ENCODE data around the gene RND3. TPM values are rescaled to one million over a fixed set of nuclear protein-coding genes. Genes with fewer than 3 reads are reported as not detected.
A peak's percentile ranks its signal among the peaks of the same experiment; 100 is the strongest.

RND3 gene
- total RNA-seq, 1 donor from 2014 or later = 62.3 TPM

DNA sequence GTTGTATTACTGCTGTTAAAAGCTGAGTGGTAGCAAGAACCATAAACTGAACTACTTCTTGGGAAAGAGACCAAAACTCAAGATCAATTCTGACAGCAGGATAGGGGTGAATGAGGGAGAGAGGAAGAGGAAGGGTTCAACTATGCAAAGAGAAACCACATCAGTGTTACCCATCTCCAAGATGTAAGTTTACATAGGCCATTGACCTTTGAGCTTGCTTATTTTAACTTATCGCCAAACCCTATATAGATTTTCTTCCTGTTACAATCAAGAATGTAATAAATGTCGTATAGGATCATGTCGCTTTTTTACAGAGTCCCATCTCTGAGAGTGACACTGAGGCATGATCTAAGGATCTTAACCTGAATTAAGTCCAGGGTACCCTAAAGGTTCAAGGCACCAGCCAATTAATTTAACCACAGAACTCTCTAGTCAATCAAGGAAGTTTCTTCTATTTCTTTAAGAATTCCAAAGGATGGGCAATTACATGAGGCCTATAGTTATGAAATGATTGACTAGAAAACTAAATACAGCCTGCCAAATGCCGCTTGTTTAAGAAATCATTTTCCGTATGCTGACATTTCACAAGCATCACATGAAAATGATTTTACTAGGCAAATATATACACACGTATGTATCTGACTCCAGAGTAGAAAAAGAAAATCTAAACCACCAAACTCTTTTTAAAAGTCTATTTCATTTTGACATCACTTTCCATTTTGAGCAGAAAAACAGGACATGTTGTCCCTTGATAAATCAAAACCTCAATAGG lies 11.8 kb downstream of the RND3 start:
- no peak for ATAC-seq

- ATAC-seq = no peak
Observed at GRCh38 chr2:150474326-150475074, 13.0 kb downstream of the RND3 start.

- ATAC-seq = no peak
Observed at GRCh38 chr2:150473767-150474166, 13.7 kb downstream of the RND3 start.

GRCh38 chr2:150472511-150472899 lies 15.0 kb downstream of the RND3 start:
- peak; percentile 68 for ATAC-seq

- no peak for ATAC-seq
Observed at GRCh38 chr2:150471813-150472510, 15.5 kb downstream of the RND3 start.

- peak; percentile 57 for ATAC-seq
Observed at GRCh38 chr2:150470435-150470834, 17.0 kb downstream of the RND3 start.

DNA sequence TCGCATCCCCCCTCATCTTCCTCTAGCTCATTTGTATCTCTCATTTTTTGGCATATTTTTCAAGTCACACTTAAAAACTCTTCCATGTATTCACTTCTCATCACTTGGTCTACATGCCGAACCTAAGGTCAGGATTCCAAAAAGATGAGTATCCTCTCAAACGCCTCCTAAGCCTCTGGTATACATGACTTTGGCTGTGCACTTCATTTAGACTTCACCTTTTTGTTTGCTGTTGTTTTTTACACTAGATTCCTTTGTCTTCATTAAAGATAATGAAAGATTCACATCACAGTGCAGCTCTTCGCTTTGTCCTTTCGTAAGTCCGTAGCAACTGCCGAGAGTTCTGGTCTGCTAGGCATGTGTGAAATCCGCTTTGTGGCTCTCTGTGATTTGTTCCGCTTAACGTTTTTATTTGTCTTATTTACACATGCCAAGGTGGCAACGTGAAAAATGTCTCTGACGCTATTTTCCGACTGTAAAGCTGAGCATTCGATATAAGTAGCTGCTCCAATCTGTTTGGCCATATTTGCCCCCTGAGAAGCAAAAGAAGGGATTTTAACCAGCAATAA lies 17.7 kb downstream of the RND3 start:
- ATAC-seq = no peak

DNA sequence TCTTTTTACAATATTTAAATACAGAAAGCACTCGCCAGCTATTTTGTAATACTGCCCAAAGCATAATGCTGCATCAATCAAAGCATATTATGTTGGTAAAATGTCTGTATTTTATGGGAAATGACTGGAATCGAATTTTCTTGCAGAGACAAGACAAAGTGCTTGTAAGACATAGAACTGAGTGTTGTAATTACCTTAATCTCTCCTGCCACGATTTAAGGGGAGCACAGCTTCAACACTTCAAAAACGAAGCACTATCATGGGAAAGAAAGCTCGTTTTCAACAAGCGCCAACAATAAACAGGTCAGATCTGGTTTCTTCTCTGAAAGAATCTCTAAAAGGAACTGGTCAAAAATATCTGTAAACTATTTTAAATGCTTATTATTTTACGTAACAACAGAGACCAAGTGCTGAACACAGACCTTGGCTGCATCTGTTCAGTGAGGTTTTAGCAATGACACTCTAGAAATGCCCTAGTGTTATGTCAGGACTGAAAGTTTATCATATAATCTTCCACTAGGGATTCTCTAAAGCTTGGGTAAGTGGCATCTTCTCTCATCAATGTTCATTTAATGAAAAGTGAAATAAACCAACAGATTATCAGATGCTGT lies 19.0 kb downstream of the RND3 start:
- no peak for ATAC-seq

- no peak for ATAC-seq
Observed at GRCh38 chr2:150467621-150467963, 19.9 kb downstream of the RND3 start.

DNA sequence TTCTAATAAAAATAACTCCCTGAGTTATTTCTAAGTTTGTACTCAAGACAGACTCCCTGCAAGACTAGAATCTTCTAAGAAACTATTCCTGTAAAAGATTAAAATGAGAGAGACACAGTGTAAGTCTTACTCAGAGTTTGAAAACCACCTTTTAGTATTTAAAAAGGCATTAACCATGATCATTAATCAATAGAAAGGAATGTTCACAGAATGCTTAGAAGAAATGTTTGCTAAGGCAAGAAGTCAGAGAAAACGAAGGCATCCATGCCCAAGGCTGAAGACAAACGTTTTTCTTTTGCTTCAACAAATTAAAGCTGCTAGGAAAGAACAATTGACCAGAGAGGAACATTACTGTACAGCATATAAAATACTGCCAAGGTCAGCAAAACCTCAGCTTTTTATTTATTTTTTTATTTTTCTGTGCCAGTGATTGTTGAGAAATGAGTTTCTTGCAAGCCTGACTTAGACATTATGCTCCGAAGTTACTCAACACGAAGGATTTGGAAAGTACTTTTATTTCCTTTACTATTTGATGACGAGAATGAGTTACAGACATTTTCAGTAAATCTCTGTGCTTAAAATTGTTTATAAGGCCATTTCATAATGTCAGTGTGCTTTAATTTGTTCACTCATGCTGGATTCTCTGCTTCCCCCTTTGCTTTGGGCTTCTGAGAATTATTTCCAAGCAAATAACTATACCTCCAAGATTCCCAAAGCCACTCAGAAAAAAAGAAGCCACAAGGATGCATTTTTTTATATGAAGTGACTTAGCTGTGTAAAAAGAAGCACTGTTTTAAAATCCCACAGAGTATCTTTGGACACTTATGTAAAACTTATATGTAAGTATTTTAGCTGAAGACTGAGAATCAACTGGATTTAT lies 20.5 kb downstream of the RND3 start:
- peak; percentile 26 for ATAC-seq

DNA sequence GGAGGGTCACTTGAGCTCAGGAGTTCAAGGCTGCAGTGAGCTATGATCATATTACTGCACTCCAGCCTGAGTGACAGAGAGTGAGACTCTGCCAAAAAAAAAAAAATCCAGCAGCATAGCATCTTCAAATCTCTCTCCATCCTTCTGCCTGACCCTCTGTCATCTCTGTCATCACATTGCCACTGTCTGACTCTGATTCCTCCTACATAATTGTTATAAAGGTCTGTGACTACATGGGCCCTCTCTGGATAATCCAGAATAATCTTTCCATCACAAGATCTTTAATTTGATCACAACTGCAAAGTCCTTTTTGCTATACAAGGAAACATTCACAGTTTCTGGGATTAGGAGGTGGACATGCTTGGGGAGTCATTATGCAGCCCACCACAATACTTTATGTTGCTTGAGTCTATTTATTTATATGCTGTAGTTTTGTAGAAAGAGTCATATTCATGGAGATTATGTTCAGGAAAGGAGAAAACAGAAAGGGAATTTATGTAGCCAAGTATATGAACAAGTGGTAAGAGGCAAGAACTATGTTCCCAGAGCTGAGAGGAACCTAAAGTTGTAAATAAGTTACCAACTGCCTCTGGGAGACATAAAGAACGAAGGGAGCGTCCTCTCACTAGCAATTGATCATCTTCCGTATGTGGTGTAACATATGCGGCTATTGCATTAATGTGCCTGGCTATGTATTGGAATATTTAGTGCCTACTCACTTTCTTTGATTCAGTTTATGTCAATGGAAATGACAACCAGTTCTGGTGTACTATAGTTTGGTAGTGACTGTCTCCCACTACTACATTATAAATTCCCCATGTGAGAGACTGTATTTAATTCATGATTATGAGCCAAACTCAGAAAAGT lies 21.5 kb downstream of the RND3 start:
- ATAC-seq = peak; percentile 31

DNA sequence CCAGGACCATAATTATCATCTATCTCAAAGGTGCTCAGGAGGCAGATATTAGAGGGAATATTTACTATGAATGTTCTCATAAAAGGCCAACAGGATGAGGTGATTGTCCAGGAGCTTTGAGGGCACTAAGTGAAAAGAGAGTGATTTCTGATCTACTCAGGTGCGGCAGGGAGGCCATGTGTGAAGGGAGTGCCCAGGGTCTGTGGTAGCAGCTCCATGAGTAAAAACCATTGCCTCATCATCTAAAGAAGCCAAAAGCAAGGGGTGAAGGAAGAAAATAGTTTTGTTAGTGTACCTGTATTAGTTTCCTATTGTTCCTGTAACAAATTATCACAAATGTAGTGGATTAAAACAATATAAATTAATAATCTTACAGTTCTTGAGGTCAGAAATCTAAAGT lies 22.5 kb downstream of the RND3 start:
- ATAC-seq = no peak

GRCh38 chr2:150464270-150464669 lies 23.2 kb downstream of the RND3 start:
- ATAC-seq = no peak

DNA sequence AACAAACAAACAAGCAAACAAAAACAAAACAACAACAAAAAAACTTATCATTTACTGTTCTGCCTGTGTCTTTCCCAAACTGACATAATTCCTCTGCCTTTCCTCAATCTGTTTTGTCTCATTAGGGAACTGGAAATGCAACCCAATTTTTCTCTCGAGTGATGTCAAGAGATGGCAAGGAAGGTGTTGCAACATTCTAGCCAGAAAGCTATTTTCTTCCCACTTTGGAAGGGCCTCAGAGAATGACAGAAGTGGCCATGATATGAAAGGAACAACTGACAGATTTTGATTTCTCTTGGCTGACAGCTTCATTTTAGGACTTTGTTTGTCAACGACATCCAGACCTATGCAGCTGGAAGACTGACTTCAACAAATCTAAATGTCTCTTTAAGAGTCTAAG lies 24.7 kb downstream of the RND3 start:
- no peak for ATAC-seq

GRCh38 chr2:150459281-150459680 lies 28.2 kb downstream of the RND3 start:
- no peak for ATAC-seq

GRCh38 chr2:150450765-150451164 lies 36.7 kb downstream of the RND3 start:
- no peak for ATAC-seq

DNA sequence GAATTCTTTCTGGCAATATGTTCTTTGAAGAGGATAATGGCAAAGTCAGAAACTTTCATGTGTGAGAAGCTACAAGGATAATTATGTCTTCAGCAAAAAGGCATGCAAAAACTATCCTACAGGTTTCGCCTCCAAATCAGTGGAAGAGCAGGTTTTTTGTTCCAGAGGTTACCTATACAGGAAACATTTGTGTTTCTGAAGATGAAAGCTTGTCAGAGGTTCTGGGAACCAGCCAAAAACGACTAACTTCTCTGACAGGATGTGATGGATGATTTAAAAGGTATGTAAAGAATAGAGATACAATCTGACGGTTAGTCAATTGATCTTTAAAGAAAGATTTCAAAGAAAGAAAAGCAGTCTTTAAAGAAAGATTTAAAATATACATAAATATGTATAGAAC lies 37.6 kb downstream of the RND3 start:
- ATAC-seq = peak; percentile 73

DNA sequence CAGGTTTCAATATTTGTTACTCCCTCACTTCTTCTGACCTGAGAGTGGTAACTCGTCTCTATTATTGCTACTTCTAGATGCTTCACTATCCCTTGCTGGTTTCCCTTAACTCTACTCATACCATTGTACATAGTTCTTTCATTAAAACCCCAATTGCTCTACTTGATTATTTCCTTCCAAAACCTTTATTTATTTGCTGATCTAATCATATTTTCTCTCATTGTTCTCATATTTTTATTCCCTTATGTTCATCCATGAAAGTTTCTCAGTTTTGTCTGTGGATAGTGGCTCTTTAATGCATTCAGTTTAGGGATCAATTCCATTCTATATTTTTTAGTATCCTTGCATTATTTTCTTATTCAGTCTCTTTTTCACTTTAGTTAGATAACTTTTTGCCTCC lies 42.1 kb downstream of the RND3 start:
- no peak for ATAC-seq

GRCh38 chr2:150442484-150442883 lies 45.0 kb downstream of the RND3 start:
- no peak for ATAC-seq

- ATAC-seq = no peak
Observed at GRCh38 chr2:150441784-150442183, 45.7 kb downstream of the RND3 start.

DNA sequence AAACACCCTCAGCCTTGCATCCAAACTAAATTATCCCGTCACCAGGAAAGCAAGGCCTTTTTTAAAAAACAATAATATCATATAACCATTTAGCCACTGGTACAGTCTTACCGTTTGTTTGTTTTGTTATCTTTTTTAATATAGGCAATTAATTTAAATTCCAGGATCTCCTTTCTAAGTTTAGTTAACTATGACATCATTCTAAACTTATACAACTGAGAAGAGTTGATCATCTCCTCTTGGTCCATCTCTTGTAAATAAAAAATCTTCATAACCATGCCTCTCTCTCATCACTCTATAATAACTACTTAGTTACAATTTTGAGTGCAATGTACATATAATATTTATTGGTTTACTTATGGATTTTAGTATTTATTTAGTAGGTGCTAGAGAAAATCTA lies 46.2 kb downstream of the RND3 start:
- ATAC-seq = no peak

All from esophagus mucosa (tissue), 1 donor.